Sigmoid colon (tissue), 7 donors: ENCODE measurements around the gene LINGO3. TPM values are rescaled to one million over a fixed set of nuclear protein-coding genes. Genes with fewer than 3 reads are reported as not detected.

Experiments used
- DNase-seq: peaks from one replicate; pipeline ENCODE4 v3.0.0-alpha.2; 2019
- H3K27ac ChIP-seq, 4 donors: fragments of 200-600 bp; sonication (generic); one replicate each; pipeline ENCODE4 v1.5.1; 2016 to 2019; ENCODE audit warnings: mild to moderate bottlenecking in 1 of 4
- H3K27me3 ChIP-seq, 3 donors: fragments of 200-600 bp; sonication (generic); one replicate each; pipeline ENCODE4 v1.5.1; 2019; ENCODE audit warnings: mild to moderate bottlenecking in 1 of 3
- H3K36me3 ChIP-seq, 4 donors: fragments of 200-600 bp; sonication (generic); one replicate each; pipeline ENCODE4 v1.5.1; 2016 to 2019
- H3K4me1 ChIP-seq, 4 donors: fragments of 200-600 bp; sonication (generic); one replicate each; pipeline ENCODE4 v1.5.1; 2017 to 2019
- H3K4me3 ChIP-seq, 4 donors: fragments of 200-600 bp; sonication (generic); one replicate each; pipeline ENCODE4 v1.5.1; 2017 to 2019; ENCODE audit warnings: mild to moderate bottlenecking in 2 of 4, moderate library complexity in 1 of 4
- H3K9me3 ChIP-seq, 4 donors: fragments of 200-600 bp in 3 of 4; sonication (generic) in 3 of 4; one replicate each; pipeline versions ENCODE4 v1.5.1 to v1.6.1; 2013 to 2019
- CTCF ChIP-seq, 4 experiments: fragments of 450-650 bp in 3 of 4; fragments of 200-600 bp in 1 of 4; IDR thresholded peaks; one replicate each; pipeline ENCODE4 v1.5.1; 2016 to 2019; ENCODE audit warnings: antibody characterized with exemption in 4 of 4, mild to moderate bottlenecking in 3 of 4, moderate library complexity in 2 of 4
- EP300 ChIP-seq, 4 donors: sonication (generic); formaldehyde crosslinking; IDR thresholded peaks; one replicate each; pipeline ENCODE4 v1.6.1; 2017; ENCODE audit warnings: antibody characterized with exemption in 4 of 4
- POLR2A ChIP-seq, 2 donors: fragments of 450-650 bp; IDR thresholded peaks; one replicate each; pipeline ENCODE4 v1.6.1; 2016; ENCODE audit warnings: antibody characterized with exemption in 2 of 2, mild to moderate bottlenecking in 2 of 2, moderate library complexity in 2 of 2
- POLR2AphosphoS5 ChIP-seq, 4 donors: sonication (generic); formaldehyde crosslinking; IDR thresholded peaks; one replicate each; pipeline ENCODE4 v1.6.1; 2017; ENCODE audit warnings: antibody characterized with exemption in 4 of 4
- WGBS, 2 donors: extraction: QIAGEN DNeasy Blood & Tissue Kit; methylation state at CpG; one replicate each; pipeline ENCODE4 v1.1.7; 2013; 5-methylcytosine and 5-hydroxymethylcytosine counted together
- intact Hi-C: fragments of 100-400 bp; cut with DNase I; formaldehyde crosslinking; loops from one replicate; pipeline ENCODE4 v1.15.1; 2023
- polyA plus RNA-seq, 3 donors: library from polyadenylated mRNA; stranded (reverse); fragments of 200-250 nt; gene quantifications; one replicate each; pipeline ENCODE4 v1.2.3, GENCODE V29; 2013
- total RNA-seq, 4 donors: library from RNA; depleted of rRNA; stranded (reverse); fragments of >200 nt; gene quantifications; one replicate each; pipeline ENCODE4 v1.1.0, GENCODE V29; 2016
- donor health status: healthy with polysubstance abuse.
- donor health status: Bipolar disorder and iron deficiency.
- donor health status: healthy.

Gene LINGO3
- total and polyA plus RNA-seq, 7 donors = 0.14 to 0.70 TPM; not detected in 5

GRCh38 chr19:2268480-2268830, 39.5 kb downstream of the LINGO3 start:
- Histone ChIP-seq H3K9me3 (no peaks in the 10 kb centered on the region), H3K36me3 (peaks cover 0 to 19% (median 13%) of the 10 kb centered on the region in 4 donors), H3K4me1 (peaks cover 0 to 44% (median 40%) of the 10 kb centered on the region in 4 donors), H3K27me3 (no peaks in the 10 kb centered on the region), H3K27ac (peak overlapping the region; percentile 98 to 99 (median 98)), H3K4me3 (peak overlapping the region in 3 of 4 donors; percentile 44 to 94 (median 89))
- 87 to 89% methylated on average over 4 of the region's 4 CpGs for WGBS, 2 donors
- no peak for DNase-seq
- TF ChIP-seq CTCF (IDR thresholded peaks at IDR 0.05) (no peak), EP300 (IDR thresholded peaks at IDR 0.05) (no peak), POLR2AphosphoS5 (IDR thresholded peaks at IDR 0.05) (no peak)
- intact Hi-C loops = no loop called here

DNA sequence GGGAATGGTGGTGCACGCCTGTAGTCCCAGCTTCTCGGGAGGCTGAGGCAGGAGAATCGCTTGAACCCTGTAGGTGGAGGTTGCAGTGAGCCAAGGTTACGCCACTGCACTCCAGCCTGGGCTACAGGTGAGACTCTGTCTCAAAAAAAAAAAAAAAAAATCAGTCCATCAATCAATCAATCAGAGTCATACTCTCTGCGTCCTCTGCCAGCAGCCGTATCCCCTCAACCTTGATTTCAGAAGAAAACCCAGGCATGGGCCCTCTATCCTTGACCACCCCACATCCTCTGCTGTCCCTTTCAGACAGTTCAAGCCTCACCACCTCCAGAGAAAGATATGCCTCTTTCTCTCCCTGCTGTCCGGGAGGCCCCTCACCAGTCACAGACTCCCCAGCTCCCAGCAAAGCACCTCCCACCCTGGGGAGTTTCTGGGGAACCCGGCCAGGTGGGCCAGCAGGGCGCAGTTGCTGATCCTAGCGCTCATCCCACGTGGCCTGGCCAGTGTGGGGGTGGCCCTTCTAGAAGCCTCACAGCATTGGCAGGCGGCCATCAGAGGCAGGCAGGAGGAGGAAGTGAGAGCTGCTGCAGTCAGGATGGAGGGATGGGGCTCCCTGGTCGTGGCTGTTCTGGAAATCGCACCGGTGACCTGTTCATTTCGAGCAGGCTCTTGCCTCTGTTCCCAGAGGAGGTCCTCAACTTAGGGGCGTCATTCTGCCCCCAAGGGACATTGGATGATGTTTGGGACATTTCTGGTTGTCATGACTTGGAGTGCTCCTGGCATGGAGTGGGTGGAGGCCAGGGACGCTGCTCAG, 41.6 kb downstream of the LINGO3 start:
- Histone ChIP-seq H3K9me3 (no peaks in the 10 kb centered on the region), H3K4me1 (peaks cover 0 to 24% (median 20%) of the 10 kb centered on the region in 4 donors), H3K27ac (peak overlapping the region; percentile 34 to 61 (median 54)), H3K36me3 (peaks cover 0 to 1% (median under 1%) of the 10 kb centered on the region in 4 donors), H3K27me3 (no peaks in the 10 kb centered on the region), H3K4me3 (no peak overlapping the region)
- TF ChIP-seq POLR2AphosphoS5 (IDR thresholded peaks at IDR 0.05) = peak in 1 of 4 donors; percentile 55
- no peak for TF ChIP-seq CTCF (IDR thresholded peaks at IDR 0.05)
- no peak for TF ChIP-seq EP300 (IDR thresholded peaks at IDR 0.05)
- peak; percentile 94 for DNase-seq
- WGBS, 2 donors = 37 to 44% methylated on average over 18 of the region's 18 CpGs
- intact Hi-C loops = no loop called here

DNA sequence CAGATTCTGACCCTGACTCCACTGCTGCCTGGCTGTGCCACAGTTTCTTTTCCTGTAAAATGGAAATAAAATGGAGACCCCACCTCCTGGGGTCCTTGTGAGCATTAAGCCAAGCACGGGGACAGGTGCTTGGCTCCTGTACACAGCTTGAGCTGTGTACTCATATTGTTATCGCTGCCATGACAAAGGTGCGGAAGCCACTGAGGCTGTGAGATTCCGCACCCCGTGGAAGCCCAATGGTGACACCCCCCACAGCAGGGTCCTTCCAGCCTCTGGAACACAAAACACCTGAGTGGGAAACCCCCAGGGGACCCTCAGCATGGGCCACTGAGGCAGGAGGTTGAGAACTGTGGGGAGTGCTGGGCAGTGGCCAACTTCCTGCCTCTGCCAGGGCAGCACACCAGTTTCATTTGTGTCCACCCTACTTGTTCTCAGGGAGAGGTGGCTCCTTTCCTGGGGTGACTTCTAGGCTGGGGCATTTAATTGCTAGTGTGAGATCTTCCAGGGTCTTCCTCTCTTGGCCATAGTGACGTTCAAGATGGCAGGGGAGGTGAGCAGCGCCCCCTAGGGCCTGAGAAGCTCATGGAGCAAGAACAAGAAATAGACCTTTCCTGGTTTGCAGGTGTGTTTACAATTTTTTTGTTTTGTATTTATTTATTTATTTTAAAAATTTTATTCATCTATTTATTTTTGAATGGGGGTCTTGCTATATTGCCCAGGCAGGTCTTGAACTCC, 46.3 kb downstream of the LINGO3 start:
- Histone ChIP-seq H3K4me1 (peaks cover 0 to 8% (median 5%) of the 10 kb centered on the region in 4 donors), H3K9me3 (no peaks in the 10 kb centered on the region), H3K4me3 (no peak overlapping the region), H3K27me3 (no peaks in the 10 kb centered on the region), H3K27ac (no peak overlapping the region), H3K36me3 (no peaks in the 10 kb centered on the region)
- DNase-seq = no peak
- TF ChIP-seq POLR2A (IDR thresholded peaks at IDR 0.05) (no peak), EP300 (IDR thresholded peaks at IDR 0.05) (no peak), CTCF (IDR thresholded peaks at IDR 0.05) (peak in 2 of 4 experiments; percentile 28), POLR2AphosphoS5 (IDR thresholded peaks at IDR 0.05) (no peak)
- WGBS, 2 donors = 70 to 72% methylated on average over 7 of the region's 7 CpGs
- intact Hi-C loops = no loop called here

DNA sequence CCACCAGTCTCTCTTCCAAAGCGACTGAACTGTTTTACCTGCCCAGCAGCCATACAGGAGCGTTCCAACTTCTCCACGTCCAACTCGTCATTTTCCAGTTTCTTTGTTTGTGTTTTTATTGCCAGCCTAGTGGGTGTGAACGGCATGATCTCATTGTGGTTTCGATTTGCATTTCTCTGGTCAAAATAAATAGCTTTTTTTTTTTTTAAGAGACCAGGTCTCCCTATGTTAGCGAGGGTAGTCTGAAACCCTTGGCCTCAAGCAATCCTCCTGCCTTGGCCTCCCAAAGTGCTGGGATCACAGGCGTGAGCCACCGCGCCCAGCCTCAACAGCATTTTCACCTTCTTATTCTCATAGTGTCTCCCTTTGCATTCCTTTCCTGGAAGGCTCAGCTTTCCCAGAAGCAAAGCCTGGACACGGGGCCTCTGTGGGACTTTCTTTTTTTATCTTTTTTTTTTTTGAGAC, 47.6 kb downstream of the LINGO3 start:
- WGBS, 2 donors = 20 to 57% methylated on average over 11 of the region's 11 CpGs
- no peak overlapping the region for H3K27ac ChIP-seq

More for the DNA sequence above, 47.6 kb downstream of the LINGO3 start:
- no peak overlapping the region for H3K4me3 ChIP-seq
- H3K36me3 ChIP-seq = no peaks in the 10 kb centered on the region
- H3K9me3 ChIP-seq = no peaks in the 10 kb centered on the region
- no peaks in the 10 kb centered on the region for H3K4me1 ChIP-seq
- TF ChIP-seq POLR2AphosphoS5 (IDR thresholded peaks at IDR 0.05) = no peak
- TF ChIP-seq EP300 (IDR thresholded peaks at IDR 0.05) = no peak
- TF ChIP-seq POLR2A (IDR thresholded peaks at IDR 0.05) = no peak
- no peak for TF ChIP-seq CTCF (IDR thresholded peaks at IDR 0.05)
- intact Hi-C loops = no loop called here
- no peak for DNase-seq
- no peaks in the 10 kb centered on the region for H3K27me3 ChIP-seq
